H1 (cell line): ENCODE results near the gene CTPS2. TPM values are rescaled to one million over a fixed set of nuclear protein-coding genes. Genes with fewer than 3 reads are reported as not detected.

Experiments
- CTCF ChIA-PET: fragments of 300-600 bp; sonication (Branson Sonifier 250); formaldehyde crosslinking; loops from one replicate; lab custom pipeline; 2021; ENCODE audit not compliant: partially characterized antibody; lab: Charles Lee
- POLR2A ChIA-PET: fragments of 300-600 bp; sonication (Branson Sonifier 250); formaldehyde crosslinking; loops from one replicate; lab custom pipeline; 2021; ENCODE audit warnings: inconsistent platforms; ENCODE audit not compliant: partially characterized antibody; lab: Charles Lee
- DNase-seq, 2 experiments: peaks; one replicate each; pipeline versions ENCODE4 v3.0.0 to v3.0.0-alpha.2; 2010 to 2022; ENCODE audit warnings: low spot score in 2 of 2, low read depth in 1 of 2, mixed read lengths in 1 of 2
- FAIRE-seq: peaks from 2 replicates; lab custom pipeline; 2011; peaks lifted over from hg19 to GRCh38; lab: Jason Lieb, UNC
- H2AFZ ChIP-seq: 2 replicates; pipeline ENCODE4 v1.8.1; 2012; ENCODE audit warnings: low read length, inconsistent platforms
- H2AK5ac ChIP-seq: 2 replicates; pipeline ENCODE4 v1.6.1; 2013; ENCODE audit warnings: low read depth, low read length
- H2BK120ac ChIP-seq: replicated peaks from 2 replicates; pipeline ENCODE3; 2013; ENCODE audit warnings: low read depth, low read length, inconsistent platforms
- H2BK12ac ChIP-seq: 2 replicates; pipeline ENCODE4 v1.6.1; 2013; ENCODE audit warnings: low read depth, low read length
- H2BK15ac ChIP-seq: 2 replicates; pipeline ENCODE4 v1.6.1; 2013; ENCODE audit warnings: low read length
- H2BK20ac ChIP-seq: 2 replicates; pipeline ENCODE4 v1.6.1; 2013; ENCODE audit warnings: low read length
- H2BK5ac ChIP-seq: 2 replicates; pipeline ENCODE4 v1.6.1; 2013; ENCODE audit warnings: low read depth, low read length
- H3K14ac ChIP-seq: 2 replicates; pipeline ENCODE4 v1.6.1; 2013; ENCODE audit warnings: inconsistent platforms; ENCODE audit not compliant: insufficient read length
- H3K18ac ChIP-seq: 2 replicates; pipeline ENCODE4 v1.6.1; 2013; ENCODE audit warnings: low read length; ENCODE audit errors: extremely low read depth
- H3K23ac ChIP-seq: 2 replicates; pipeline ENCODE4 v1.6.1; 2013; ENCODE audit warnings: inconsistent platforms; ENCODE audit not compliant: insufficient read length
- H3K23me2 ChIP-seq: 2 replicates; pipeline ENCODE4 v1.6.1; 2013; ENCODE audit warnings: low read depth, low read length
- H3K27ac ChIP-seq: 2 replicates; pipeline ENCODE4 v1.6.1; 2011; ENCODE audit warnings: low read depth, low read length, inconsistent platforms
- H3K27me3 ChIP-seq, 4 experiments: replicated peaks in 1 of 4; 1 replicate in 1 of 4; 2 replicates in 3 of 4; pipeline versions ENCODE4 v1.6.1 to v1.8.1; 2011 to 2013; ENCODE audit warnings: low read length in 3 of 4, mild to moderate bottlenecking in 3 of 4, inconsistent platforms in 2 of 4, mixed read lengths in 2 of 4, moderate library complexity in 1 of 4; ENCODE audit not compliant: control insufficient read depth in 3 of 4, insufficient read depth in 3 of 4; ENCODE audit errors: extremely low read depth in 1 of 4
- H3K36me3 ChIP-seq, 4 experiments: 2 replicates each; pipeline versions ENCODE4 v1.6.1 to v1.8.1; 2011 to 2013; ENCODE audit warnings: mild to moderate bottlenecking in 4 of 4, low read length in 3 of 4, moderate library complexity in 2 of 4, control low read depth in 1 of 4, inconsistent platforms in 1 of 4; ENCODE audit not compliant: insufficient read depth in 4 of 4, control insufficient read depth in 2 of 4
- H3K4ac ChIP-seq: replicated peaks from 2 replicates; pipeline ENCODE3; 2013; ENCODE audit warnings: low read length, low read depth, mixed read lengths, inconsistent platforms; ENCODE audit not compliant: insufficient read length
- H3K4me1 ChIP-seq, 4 experiments: replicated peaks in 1 of 4; 1 replicate in 1 of 4; 2 replicates in 3 of 4; pipeline versions ENCODE4 v1.6.1 to v1.8.1; 2011 to 2013; ENCODE audit warnings: low read length in 3 of 4, inconsistent platforms in 2 of 4, mixed read lengths in 1 of 4; ENCODE audit not compliant: insufficient read depth in 4 of 4, control insufficient read depth in 3 of 4
- H3K4me2 ChIP-seq, 2 experiments: 2 replicates each; pipeline versions ENCODE4 v1.6.1 to v1.8.1; 2011 to 2013; ENCODE audit warnings: low read depth in 2 of 2, low read length in 2 of 2, control low read depth in 1 of 2, inconsistent platforms in 1 of 2, mild to moderate bottlenecking in 1 of 2; ENCODE audit not compliant: insufficient read depth in 1 of 2
- H3K4me3 ChIP-seq, 4 experiments: fragments of 200-600, 300-600 bp in 1 of 4; sonication (generic), shearing (Covaris generic), sonication (Bioruptor Twin) in 1 of 4; 2 replicates each; pipeline versions ENCODE4 v1.5.1 to v1.8.1; 2011 to 2016; ENCODE audit warnings: low read length in 4 of 4, low read depth in 3 of 4, control low read depth in 2 of 4, inconsistent platforms in 2 of 4, mild to moderate bottlenecking in 2 of 4, mixed read lengths in 1 of 4, moderate library complexity in 1 of 4; ENCODE audit not compliant: insufficient read depth in 2 of 4; ENCODE audit errors: extremely low read depth in 1 of 4
- H3K56ac ChIP-seq: replicated peaks from 2 replicates; pipeline ENCODE3; 2013; ENCODE audit warnings: low read depth, mild to moderate bottlenecking, mixed read lengths, low read length, inconsistent platforms; ENCODE audit not compliant: insufficient read length
- H3K79me1 ChIP-seq: 2 replicates; pipeline ENCODE4 v1.6.1; 2013; ENCODE audit warnings: low read depth, low read length, control low read depth
- H3K79me2 ChIP-seq, 2 experiments: 2 replicates each; pipeline versions ENCODE4 v1.6.1 to v1.8.1; 2012 to 2013; ENCODE audit warnings: low read length in 2 of 2, mild to moderate bottlenecking in 2 of 2, inconsistent platforms in 1 of 2; ENCODE audit not compliant: insufficient read depth in 2 of 2, control insufficient read depth in 1 of 2
- H3K9ac ChIP-seq, 4 experiments: replicated peaks in 1 of 4; 1 replicate in 1 of 4; 2 replicates in 3 of 4; pipeline versions ENCODE4 v1.6.1 to v1.8.1; 2011 to 2013; ENCODE audit warnings: low read depth in 3 of 4, low read length in 3 of 4, control low read depth in 2 of 4, mild to moderate bottlenecking in 2 of 4, moderate library complexity in 2 of 4, inconsistent platforms in 1 of 4; ENCODE audit errors: extremely low read depth in 1 of 4
- H3K9me3 ChIP-seq, 2 experiments: 2 replicates each; pipeline versions ENCODE4 v1.6.1 to v1.8.1; 2012 to 2013; ENCODE audit warnings: mild to moderate bottlenecking in 2 of 2, moderate library complexity in 2 of 2, control low read depth in 1 of 2, inconsistent platforms in 1 of 2, low read depth in 1 of 2, low read length in 1 of 2, mixed read lengths in 1 of 2; ENCODE audit not compliant: insufficient read depth in 2 of 2
- H4K20me1 ChIP-seq, 2 experiments: replicated peaks in 1 of 2; 2 replicates each; pipeline versions ENCODE3 to v1.8.1; 2011 to 2013; ENCODE audit warnings: inconsistent platforms in 2 of 2, low read length in 2 of 2, mild to moderate bottlenecking in 1 of 2; ENCODE audit not compliant: insufficient read depth in 2 of 2, control insufficient read depth in 1 of 2
- H4K5ac ChIP-seq: 2 replicates; pipeline ENCODE4 v1.6.1; 2013; ENCODE audit warnings: low read length, low read depth, mixed read lengths, inconsistent platforms; ENCODE audit not compliant: insufficient read length
- H4K8ac ChIP-seq: 2 replicates; pipeline ENCODE4 v1.8.0; 2013; ENCODE audit warnings: mild to moderate bottlenecking, moderate library complexity, low read length, inconsistent platforms; ENCODE audit not compliant: insufficient read depth; ENCODE audit errors: extremely low read depth
- H4K91ac ChIP-seq: replicated peaks from 2 replicates; pipeline ENCODE3; 2013; ENCODE audit warnings: low read length, mixed read lengths, inconsistent platforms; ENCODE audit not compliant: insufficient read length
- CHD1 ChIP-seq: IDR thresholded peaks from 2 replicates; pipeline ENCODE4 v1.6.1; 2012; ENCODE audit warnings: low read depth, low read length, improper control_type of control experiment
- CHD2 ChIP-seq: IDR thresholded peaks from 2 replicates; pipeline ENCODE4 v1.6.1; 2012; ENCODE audit warnings: low read length, improper control_type of control experiment
- EP300 ChIP-seq, 2 experiments: IDR thresholded peaks; 1 replicate in 1 of 2; 2 replicates in 1 of 2; pipeline ENCODE4 v1.6.1; 2011 to 2012; ENCODE audit warnings: low read depth in 2 of 2, low read length in 2 of 2, mild to moderate bottlenecking in 2 of 2, borderline replicate concordance in 1 of 2, inconsistent platforms in 1 of 2, moderate library complexity in 1 of 2
- GTF2F1 ChIP-seq: IDR thresholded peaks from 2 replicates; pipeline ENCODE4 v1.6.1; 2012; ENCODE audit warnings: low read depth, low read length, improper control_type of control experiment, borderline replicate concordance
- POU5F1 ChIP-seq: IDR thresholded peaks from 2 replicates; pipeline ENCODE4 v1.6.1; 2011; ENCODE audit warnings: low read depth, mild to moderate bottlenecking, low read length, moderate library complexity
- SP2 ChIP-seq: IDR thresholded peaks from 2 replicates; pipeline ENCODE4 v1.6.1; 2012; ENCODE audit warnings: mild to moderate bottlenecking, low read length, inconsistent platforms
- SP4 ChIP-seq: IDR thresholded peaks from 2 replicates; pipeline ENCODE4 v1.6.1; 2012; ENCODE audit warnings: low read length, inconsistent platforms
- TAF1 ChIP-seq: IDR thresholded peaks from 2 replicates; pipeline ENCODE4 v1.6.1; 2011; ENCODE audit warnings: mild to moderate bottlenecking, low read depth, low read length
- TEAD4 ChIP-seq: IDR thresholded peaks from 2 replicates; pipeline ENCODE4 v1.6.1; 2012; ENCODE audit warnings: low read depth, low read length, inconsistent platforms, mixed read lengths
- WGBS, 2 experiments: shearing (Covaris generic) in 1 of 2; methylation state at CpG; one replicate each; pipeline versions ENCODE4 v1.1.6 to v1.1.7; 2013 to 2015; ENCODE audit warnings: low lambda C conversion rate in 2 of 2, mixed read lengths in 2 of 2, inconsistent platforms in 1 of 2, low coverage in 1 of 2, missing lambda C conversion rate in 1 of 2; ENCODE audit not compliant: insufficient replicate concordance in 2 of 2, insufficient coverage in 1 of 2, insufficient read length in 1 of 2; ENCODE audit errors: extremely low coverage in 1 of 2, missing lambda C conversion rate in 1 of 2; 5-methylcytosine and 5-hydroxymethylcytosine counted together
- polyA plus RNA-seq, 7 experiments: library from polyadenylated mRNA; depleted of rRNA in 3 of 7; stranded (reverse) in 5 of 7; unstranded in 2 of 7; fragments of >200 nt in 5 of 7; fragments of 200-250 nt in 2 of 7; gene quantifications; 1 replicate in 5 of 7; 2 replicates in 1 of 7; 4 replicates in 1 of 7; pipeline versions ENCODE4 v1.2.1 to v1.2.3, GENCODE V29; 2011 to 2013; ENCODE audit warnings: missing spikeins in 2 of 7, mixed read lengths in 2 of 7
- total RNA-seq: library from RNA; stranded (reverse); fragmentation: NEBNext Ultra II Directional; extraction: Animal tissue kit (Norgen Biotek cat#: 25700); gene quantifications from 2 replicates; pipeline ENCODE4 v1.2.1, GENCODE V29; 2021
- TF ChIP-seq, protein P1 (sequence below): IDR thresholded peaks from 2 replicates; pipeline ENCODE4 v1.6.1; 2012; ENCODE audit warnings: inconsistent platforms
- TF ChIP-seq, protein P2 (sequence below): IDR thresholded peaks from 2 replicates; pipeline ENCODE4 v1.6.1; 2011; ENCODE audit warnings: low read depth, mild to moderate bottlenecking, low read length; ENCODE audit not compliant: insufficient read depth
- TF ChIP-seq, protein P3 (sequence below): IDR thresholded peaks from 2 replicates; pipeline ENCODE4 v1.6.1; 2012; ENCODE audit warnings: inconsistent platforms

Gene CTPS2
- total and polyA plus RNA-seq, 2 of the 8 experiments (the other 6 are each of a cell fraction or from before 2014, with no cell fraction given) = 17.1 to 34.0 TPM

GRCh38 chrX:16649858-16650257, 62.6 kb downstream of the CTPS2 start, which contains the start of gene S100G:
Gene S100G, plus strand, starts transcription at chrX:16650158. Its CDS starts 849 bp downstream, at chrX:16651007.
- Histone ChIP-seq H3K9me3 (peaks cover 3 to 6% of the 10 kb centered on the region in 2 experiments; a peak in 1 of 4 replicates), H2BK15ac (no peak within 1 kb of the TSS), H3K4me3 (no peak within 1 kb of the TSS), H3K79me2 (no peaks in the 10 kb centered on the region), H3K27me3 (no peaks in the 10 kb centered on the region), H4K91ac (no peak within 1 kb of the TSS), H3K23me2 (no peaks in the 10 kb centered on the region), H4K5ac (no peak within 1 kb of the TSS), H3K9ac (no peak within 1 kb of the TSS), H3K36me3 (peaks cover 0 to 16% (median 5%) of the 10 kb centered on the region in 4 experiments; a peak in 3 of 8 replicates), H3K56ac (no peak within 1 kb of the TSS), H3K4ac (no peak within 1 kb of the TSS), H3K18ac (no peak within 1 kb of the TSS), H2BK5ac (no peak within 1 kb of the TSS), H4K20me1 (no peaks in the 10 kb centered on the region), H2BK120ac (no peak within 1 kb of the TSS), H4K8ac (no peak within 1 kb of the TSS), H3K14ac (no peak within 1 kb of the TSS), H3K79me1 (no peaks in the 10 kb centered on the region), H2AK5ac (no peak within 1 kb of the TSS), H3K4me1 (no peaks in the 10 kb centered on the region), H2AFZ (no peak within 1 kb of the TSS), H3K4me2 (no peak within 1 kb of the TSS), H2BK12ac (no peak within 1 kb of the TSS), H3K27ac (no peak within 1 kb of the TSS), H2BK20ac (no peak within 1 kb of the TSS), H3K23ac (no peak within 1 kb of the TSS)
- 94% methylated on average over 3 of the region's 4 CpGs; no CpG with 5 or more reads in 1 of the 2 experiments for WGBS, 2 experiments
- DNase-seq = no peak
- FAIRE-seq = no peak
- POLR2A ChIA-PET = interaction anchor here (1.2 kb wide), 1 partner anchor 9 kb away, joined by 3 read pairs; no protein-coding TSS in a partner anchor
- TF ChIP-seq, protein P1, sequence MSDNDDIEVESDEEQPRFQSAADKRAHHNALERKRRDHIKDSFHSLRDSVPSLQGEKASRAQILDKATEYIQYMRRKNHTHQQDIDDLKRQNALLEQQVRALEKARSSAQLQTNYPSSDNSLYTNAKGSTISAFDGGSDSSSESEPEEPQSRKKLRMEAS = no peak
- TF ChIP-seq SP4 (no peak), TAF1 (no peak), TEAD4 (no peak), POU5F1 (no peak), EP300 (IDR thresholded peaks at IDR 0.05; ENCODE audit: borderline replicate concordance in 1 of 2, low read depth in 2 of 2, low read length in 2 of 2) (no peak), CHD2 (no peak), GTF2F1 (no peak), SP2 (no peak), CHD1 (no peak)
- TF ChIP-seq, protein P2, sequence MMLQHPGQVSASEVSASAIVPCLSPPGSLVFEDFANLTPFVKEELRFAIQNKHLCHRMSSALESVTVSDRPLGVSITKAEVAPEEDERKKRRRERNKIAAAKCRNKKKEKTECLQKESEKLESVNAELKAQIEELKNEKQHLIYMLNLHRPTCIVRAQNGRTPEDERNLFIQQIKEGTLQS = no peak
- TF ChIP-seq, protein P3, sequence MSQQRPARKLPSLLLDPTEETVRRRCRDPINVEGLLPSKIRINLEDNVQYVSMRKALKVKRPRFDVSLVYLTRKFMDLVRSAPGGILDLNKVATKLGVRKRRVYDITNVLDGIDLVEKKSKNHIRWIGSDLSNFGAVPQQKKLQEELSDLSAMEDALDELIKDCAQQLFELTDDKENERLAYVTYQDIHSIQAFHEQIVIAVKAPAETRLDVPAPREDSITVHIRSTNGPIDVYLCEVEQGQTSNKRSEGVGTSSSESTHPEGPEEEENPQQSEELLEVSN = no peak
- CTCF ChIA-PET = no interaction called here
